HG03064 (cell line): ENCODE data around the gene CYP24A1.

Experiments
- ATAC-seq: cut with Tn5 transposase; IDR thresholded peaks from one replicate; pipeline ENCODE4 v1.9.1; 2021; ENCODE audit warnings: low read depth; ENCODE audit not compliant: unreplicated experiment

Gene CYP24A1

GRCh38 chr20:54116550-54117235, 57.1 kb downstream of the CYP24A1 start:
- ATAC-seq = no peak

- ATAC-seq = no peak
Observed at GRCh38 chr20:54115172-54115854, 58.5 kb downstream of the CYP24A1 start.

- ATAC-seq = no peak
Observed at GRCh38 chr20:54114109-54114508, 59.7 kb downstream of the CYP24A1 start.

- no peak for ATAC-seq
Observed at GRCh38 chr20:54113566-54113965, 60.2 kb downstream of the CYP24A1 start.

- no peak for ATAC-seq
Observed at GRCh38 chr20:54112221-54112884, 61.4 kb downstream of the CYP24A1 start.

- no peak for ATAC-seq
Observed at GRCh38 chr20:54111460-54111859, 62.3 kb downstream of the CYP24A1 start.

- no peak for ATAC-seq
Observed at GRCh38 chr20:54110457-54110856, 63.3 kb downstream of the CYP24A1 start.

- no peak for ATAC-seq
Observed at GRCh38 chr20:54110041-54110440, 63.7 kb downstream of the CYP24A1 start.

GRCh38 chr20:54108817-54109216, 65.0 kb downstream of the CYP24A1 start:
- no peak for ATAC-seq

GRCh38 chr20:54108326-54108642, 65.5 kb downstream of the CYP24A1 start:
- no peak for ATAC-seq

GRCh38 chr20:54107600-54108325, 66.0 kb downstream of the CYP24A1 start:
- ATAC-seq = no peak

- no peak for ATAC-seq
Observed at GRCh38 chr20:54107181-54107580, 66.6 kb downstream of the CYP24A1 start.

- ATAC-seq = no peak
Observed at GRCh38 chr20:54106162-54106561, 67.6 kb downstream of the CYP24A1 start.

GRCh38 chr20:54105653-54106052, 68.1 kb downstream of the CYP24A1 start:
- no peak for ATAC-seq

GRCh38 chr20:54104781-54105180, 69.0 kb downstream of the CYP24A1 start:
- ATAC-seq = no peak

GRCh38 chr20:54103762-54104600, 69.8 kb downstream of the CYP24A1 start:
- ATAC-seq = no peak
